PC-3 (cell line): ENCODE measurements around the gene TSPAN12.

Experiments
- CTCF ChIP-seq: fragments of 300-600 bp; sonication (generic); conservative IDR thresholded peaks from 2 replicates; pipeline ENCODE4 v1.5.1; 2017; ENCODE audit warnings: antibody characterized with exemption, low read depth, mild to moderate bottlenecking, low read length
- EZH2 ChIP-seq: fragments of 300-600 bp; sonication (generic); IDR thresholded peaks from one replicate; pipeline ENCODE4 v1.6.1; 2017; ENCODE audit warnings: antibody characterized with exemption, mild to moderate bottlenecking, low read length; ENCODE audit not compliant: unreplicated experiment

- TF ChIP-seq CTCF = no peak
- no peak for TF ChIP-seq EZH2
Measured at GRCh38 chr7:120842121-120842621, 15.8 kb downstream of the TSPAN12 start.
